Measurements from ENCODE around the gene ANKH.
A peak's percentile ranks its signal among the peaks of the same experiment; 100 is the strongest.

The ANKH gene

DNA sequence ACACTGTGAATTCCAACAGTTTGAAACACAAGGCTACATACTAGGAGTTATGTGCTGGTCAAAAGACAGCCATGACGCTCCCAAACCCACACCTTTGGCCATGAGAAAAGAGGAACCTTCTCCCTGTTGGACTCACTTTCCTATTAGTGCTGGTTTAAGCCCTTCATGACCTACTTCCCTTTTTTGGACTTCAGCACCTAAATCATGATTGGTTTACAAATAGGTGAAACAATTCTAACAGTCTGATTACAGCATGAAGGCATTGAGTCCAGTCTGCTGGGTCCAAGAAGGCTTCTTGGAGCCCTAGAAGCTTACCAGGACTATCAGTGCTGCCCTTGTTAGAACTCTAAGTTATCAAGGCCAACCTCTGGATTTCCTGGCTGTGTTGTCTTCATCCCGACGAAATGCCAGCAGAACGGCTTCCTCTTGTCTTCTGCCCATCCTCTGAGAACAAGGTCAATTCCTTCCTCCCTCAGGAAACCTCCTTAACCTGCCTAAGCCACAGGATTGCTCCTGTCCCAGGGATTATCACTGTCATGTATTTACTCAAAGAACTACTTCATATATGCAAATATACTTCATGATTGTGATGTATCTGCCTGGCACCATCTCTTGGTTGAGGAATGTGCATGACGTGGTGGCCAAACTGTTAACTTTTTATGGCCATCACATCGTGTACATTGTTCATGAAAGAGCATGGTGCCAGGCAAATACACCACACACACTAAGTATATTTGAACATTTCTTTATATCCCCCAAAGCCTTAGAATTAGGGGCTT lies 83.6 kb downstream of the ANKH start:
- DNase-seq (ENCODE audit: low spot score) = no peak

- DNase-seq (ENCODE audit: low spot score) = no peak
These were observed 87.9 kb downstream of the ANKH start for GRCh38 chr5:14783691-14784090.

- no peak for DNase-seq (ENCODE audit: low spot score)
These were observed 89.0 kb downstream of the ANKH start for GRCh38 chr5:14782591-14782990.

DNA sequence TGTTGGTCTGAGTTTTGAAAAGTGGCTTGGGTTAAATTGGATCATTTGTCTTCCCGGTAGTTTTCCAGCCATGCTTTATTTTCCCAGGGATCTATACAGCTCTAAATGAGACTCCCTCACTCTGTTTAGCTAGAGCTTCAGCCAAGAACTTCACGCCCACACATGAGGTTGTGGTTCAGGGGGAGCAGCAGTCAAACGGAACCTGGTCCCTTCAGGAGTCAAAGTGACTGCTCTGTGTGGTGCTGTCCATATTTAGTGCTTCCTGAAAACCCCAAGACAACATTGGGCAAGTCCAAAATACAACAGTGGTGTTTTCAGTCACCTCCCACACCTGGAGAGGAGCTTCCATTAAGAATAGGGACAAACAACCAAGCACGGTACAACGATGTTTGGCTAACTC lies 90.5 kb downstream of the ANKH start:
- no peak for DNase-seq (ENCODE audit: low spot score)

DNA sequence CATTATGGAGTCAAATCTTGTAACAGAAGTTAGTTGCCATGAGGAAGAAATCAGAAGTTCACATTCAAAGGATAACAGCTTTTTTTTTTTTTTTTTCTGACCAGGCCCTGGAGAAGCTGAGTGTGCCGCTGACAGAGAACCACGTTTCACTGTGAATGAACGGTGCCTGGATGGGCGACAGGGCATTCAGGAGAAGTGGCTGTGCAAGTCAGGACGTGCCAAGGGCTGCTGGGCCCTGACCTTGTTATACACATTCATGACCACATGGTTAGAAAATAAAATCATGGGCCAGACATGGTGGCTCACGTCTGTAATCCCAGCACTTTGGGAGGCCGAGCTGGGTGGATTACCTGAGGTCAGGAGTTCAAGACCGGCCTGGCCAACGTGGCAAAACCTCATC lies 91.6 kb downstream of the ANKH start:
- DNase-seq (ENCODE audit: low spot score) = no peak

DNA sequence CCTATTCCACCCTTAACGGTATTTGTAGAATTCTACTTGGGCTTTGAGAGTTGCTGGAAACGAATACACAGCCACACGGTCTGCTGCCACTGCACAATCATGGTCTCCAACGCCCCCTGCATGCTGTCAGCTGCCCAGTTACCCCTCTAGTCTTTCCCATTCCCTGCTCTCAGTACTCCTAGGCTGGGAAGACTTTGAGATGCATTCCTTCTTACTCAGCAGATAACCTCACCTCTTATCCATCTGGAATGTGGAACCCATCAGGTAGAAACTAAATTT lies 92.8 kb downstream of the ANKH start:
- DNase-seq (ENCODE audit: low spot score) = no peak

DNA sequence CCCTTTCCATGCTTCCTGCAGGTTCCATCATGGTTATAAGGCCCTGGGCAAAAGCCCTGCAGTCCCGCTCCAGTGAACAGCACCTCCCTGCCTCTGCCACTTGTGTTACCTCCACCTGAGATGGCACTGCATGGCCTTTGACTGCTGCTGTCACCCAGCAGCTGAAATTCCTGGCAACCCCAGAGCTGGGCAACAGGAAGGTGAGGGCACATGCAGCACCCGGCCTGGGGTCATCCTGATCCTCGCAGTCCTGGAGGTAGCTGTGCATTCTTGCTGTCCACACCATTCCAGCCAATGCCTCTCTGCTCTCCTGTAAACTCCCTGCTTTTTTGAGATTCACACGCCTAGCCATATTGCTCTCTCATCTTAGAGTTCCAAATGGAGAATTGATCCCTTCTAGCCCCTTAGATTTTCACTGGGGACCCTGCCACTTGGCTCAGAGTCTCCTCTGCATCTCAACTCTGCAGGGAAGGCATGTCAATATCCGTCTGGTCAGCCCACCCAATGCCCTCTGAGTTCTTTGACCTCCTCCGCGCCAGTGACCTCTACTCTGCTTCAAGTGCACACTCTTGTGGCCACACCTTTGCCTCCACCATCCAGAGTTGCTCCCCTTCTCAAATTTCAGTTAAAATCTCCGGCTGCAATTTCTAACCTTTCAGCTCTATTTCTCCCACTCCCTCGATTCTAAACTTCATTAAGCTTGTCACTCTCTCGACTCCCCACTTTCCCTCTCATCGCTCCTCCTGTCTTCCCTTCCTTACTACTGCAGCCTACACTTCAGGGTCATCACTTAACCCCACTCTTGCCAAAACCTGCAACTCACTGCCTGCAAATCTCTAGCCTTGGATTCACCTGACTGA lies 93.4 kb downstream of the ANKH start:
- DNase-seq (ENCODE audit: low spot score) = no peak

- DNase-seq (ENCODE audit: low spot score) = no peak
These were observed 94.4 kb downstream of the ANKH start for GRCh38 chr5:14777187-14777586.

DNA sequence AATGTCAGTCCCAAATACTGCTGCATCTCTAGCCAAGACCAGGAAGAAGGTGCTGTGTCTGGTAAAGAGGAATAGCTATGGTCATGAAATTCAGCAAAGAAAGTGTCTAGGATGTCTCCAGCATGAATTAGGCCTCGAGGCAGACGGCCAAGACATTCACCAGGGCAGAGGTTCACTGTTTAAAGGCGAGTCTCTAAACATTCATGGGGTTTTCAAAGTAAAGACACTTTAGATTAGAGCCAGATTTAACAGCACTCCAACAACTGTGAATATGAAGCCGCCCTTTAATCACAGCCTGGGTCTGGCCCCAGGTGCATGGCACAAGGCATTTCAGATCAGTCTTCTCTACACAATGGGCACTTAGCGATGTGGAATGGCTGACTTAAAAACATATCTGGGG lies 95.0 kb downstream of the ANKH start:
- no peak for DNase-seq (ENCODE audit: low spot score)

GRCh38 chr5:14775857-14776256 lies 95.7 kb downstream of the ANKH start:
- no peak for DNase-seq (ENCODE audit: low spot score)

- no peak for DNase-seq (ENCODE audit: low spot score)
These were observed 98.0 kb downstream of the ANKH start for GRCh38 chr5:14773588-14773987.

GRCh38 chr5:14771972-14772371 lies 99.6 kb downstream of the ANKH start:
- no peak for DNase-seq (ENCODE audit: low spot score)

DNA sequence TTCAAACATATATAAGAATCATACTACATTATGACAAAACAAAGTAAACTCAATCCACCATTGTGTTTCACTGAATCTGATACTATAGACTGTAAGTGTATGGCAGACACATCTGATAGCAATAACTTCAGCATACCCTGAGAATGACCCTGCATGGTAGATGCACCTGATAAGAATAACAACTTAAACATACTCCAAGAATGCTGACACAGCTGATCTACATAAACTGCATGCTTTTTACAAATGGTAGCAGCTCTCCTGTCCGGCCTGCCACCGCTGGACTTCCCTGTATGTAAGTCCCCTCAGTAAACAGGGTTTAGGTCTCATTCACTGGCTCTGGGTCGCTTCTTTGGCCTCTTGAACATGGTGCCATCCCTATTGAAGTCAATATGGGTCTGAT lies 100.4 kb downstream of the ANKH start:
- no peak for DNase-seq (ENCODE audit: low spot score)

DNA sequence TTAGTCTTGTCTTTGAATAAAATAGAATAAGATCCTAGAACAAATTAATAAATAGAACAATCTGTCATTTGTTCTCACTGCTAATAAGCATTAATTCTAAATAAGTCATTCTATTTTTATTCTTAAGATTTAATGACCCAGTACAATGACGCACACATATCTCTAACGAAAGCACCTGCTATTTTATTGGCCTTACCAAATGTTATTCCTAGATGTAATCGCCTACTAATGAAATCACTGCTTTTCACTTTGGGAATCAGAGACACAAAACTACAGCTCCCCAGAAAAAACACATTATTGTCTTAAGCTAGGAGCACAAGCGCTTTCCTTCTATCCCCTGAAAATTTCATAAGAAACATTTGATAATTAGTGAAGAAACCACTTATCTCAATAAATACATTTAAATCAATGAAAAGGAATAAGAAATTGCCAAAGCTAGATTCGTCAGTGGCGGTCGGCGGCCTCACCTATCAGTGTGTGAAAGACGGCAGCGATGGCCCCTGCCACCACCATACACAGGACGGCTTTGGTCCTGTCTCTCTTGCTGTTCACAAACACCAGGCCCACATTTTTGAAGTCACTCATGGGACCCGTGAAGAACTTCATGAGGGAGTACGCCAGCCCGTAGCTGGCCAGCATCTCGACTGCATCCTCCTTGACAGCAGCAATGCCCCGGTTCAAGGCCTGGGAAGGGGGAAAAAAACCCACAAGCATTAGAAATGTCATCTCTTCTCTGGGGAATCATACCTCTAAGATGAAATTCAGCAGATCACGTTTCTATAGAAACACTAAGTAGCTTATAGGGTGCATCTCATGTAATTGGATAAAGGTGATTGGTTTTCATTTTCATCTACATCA lies 102.8 kb downstream of the ANKH start:
- DNase-seq (ENCODE audit: low spot score) = no peak

DNA sequence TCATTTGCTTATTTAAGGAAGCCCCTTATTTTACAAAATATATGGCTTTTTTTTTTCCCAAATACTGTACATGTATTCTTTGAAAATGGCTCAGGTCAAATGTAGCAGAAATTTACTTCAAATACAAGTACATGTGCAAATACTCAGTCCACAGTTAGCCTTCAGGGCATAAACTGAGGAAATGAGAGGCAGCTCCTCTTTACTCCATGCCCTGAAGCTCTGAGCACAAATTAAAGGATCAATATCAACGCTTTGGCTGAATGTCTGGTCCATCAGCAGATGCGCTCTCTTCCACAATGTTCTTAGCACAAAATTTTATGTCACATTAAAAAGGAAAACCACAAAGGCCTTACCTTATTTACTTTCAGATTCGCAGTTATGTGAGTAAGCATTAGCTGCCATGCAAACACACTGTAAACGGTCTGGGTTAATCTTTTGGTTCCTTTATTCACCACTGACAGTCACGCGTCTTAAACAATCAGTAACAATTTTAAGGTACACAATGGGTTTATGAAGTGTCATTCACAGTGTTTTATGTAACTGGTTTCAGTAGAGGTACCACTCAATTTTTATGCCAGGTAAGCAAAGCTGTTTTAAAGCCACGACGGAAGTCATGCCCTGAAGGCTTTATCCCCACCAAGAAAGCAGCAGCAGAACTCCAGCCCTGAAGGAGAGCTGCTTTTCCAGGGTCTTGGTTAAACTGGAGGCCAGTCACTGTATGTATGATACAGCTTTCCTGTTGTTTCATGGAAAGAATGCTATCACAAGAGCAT lies 103.7 kb downstream of the ANKH start:
- DNase-seq (ENCODE audit: low spot score) = no peak

- DNase-seq (ENCODE audit: low spot score) = no peak
These were observed 104.5 kb downstream of the ANKH start for GRCh38 chr5:14767053-14767452.

- no peak for DNase-seq (ENCODE audit: low spot score)
These were observed 105.0 kb downstream of the ANKH start for GRCh38 chr5:14766584-14766983.

DNA sequence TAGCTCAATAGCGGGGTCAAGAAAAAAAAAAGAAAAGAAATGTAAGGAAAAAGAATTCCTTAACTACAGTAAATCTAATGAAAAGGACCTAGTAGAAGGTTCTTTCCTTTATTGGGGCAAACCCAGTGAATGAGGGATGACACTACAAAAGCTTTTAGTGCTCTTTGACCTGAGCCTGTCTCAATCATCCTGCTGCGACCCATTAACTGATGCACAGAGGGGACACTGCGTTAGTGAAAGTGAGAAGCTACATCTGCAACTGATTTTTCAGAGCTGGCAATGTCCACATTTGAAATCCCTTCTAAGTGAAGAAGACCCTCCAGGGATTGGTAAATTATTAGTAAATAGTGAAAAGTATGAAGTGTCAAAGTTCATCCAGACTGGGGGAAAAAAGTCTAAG lies 106.0 kb downstream of the ANKH start:
- no peak for DNase-seq (ENCODE audit: low spot score)

- no peak for DNase-seq (ENCODE audit: low spot score)
These were observed 108.9 kb downstream of the ANKH start for GRCh38 chr5:14762549-14763216.

GRCh38 chr5:14760548-14761002 lies 111.0 kb downstream of the ANKH start:
- peak; percentile 32 for DNase-seq (ENCODE audit: low spot score)

Measured in HuH-7 (cell line).